GM18868 (cell line): ENCODE results near the gene AP4E1.
"Not testable (repeated sequence)": the region's sequence is repeated elsewhere in the genome, so short reads cannot be mapped to it uniquely, and the experiment has no call there.

Source experiments
- ATAC-seq: cut with Tn5 transposase; IDR thresholded peaks from one replicate; pipeline ENCODE4 v1.9.1; 2021; ENCODE audit warnings: mild to moderate bottlenecking, moderate library complexity; ENCODE audit not compliant: unreplicated experiment

The AP4E1 gene

GRCh38 chr15:51011212-51011611, 102.7 kb downstream of the AP4E1 start:
- ATAC-seq = no peak

DNA sequence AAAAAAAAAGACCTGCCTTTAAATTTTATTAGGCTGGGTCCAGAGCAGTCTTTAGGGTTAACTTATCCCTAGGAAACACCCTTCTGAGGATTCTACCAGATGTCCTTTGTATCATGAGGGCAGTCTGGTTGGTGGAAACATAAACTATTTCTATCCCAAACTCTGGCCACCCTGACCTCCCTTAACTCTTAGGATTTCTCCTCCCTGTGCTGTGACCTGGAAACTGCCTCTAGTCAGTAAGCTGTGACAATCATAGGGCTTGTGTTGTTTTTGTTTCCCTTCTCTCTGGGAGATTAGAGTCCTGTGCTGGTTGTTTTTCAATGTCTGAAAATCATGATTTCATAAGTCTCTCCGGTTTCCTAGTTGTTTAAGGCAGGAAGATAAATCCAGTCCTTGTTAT, 108.1 kb downstream of the AP4E1 start:
- ATAC-seq = no peak

DNA sequence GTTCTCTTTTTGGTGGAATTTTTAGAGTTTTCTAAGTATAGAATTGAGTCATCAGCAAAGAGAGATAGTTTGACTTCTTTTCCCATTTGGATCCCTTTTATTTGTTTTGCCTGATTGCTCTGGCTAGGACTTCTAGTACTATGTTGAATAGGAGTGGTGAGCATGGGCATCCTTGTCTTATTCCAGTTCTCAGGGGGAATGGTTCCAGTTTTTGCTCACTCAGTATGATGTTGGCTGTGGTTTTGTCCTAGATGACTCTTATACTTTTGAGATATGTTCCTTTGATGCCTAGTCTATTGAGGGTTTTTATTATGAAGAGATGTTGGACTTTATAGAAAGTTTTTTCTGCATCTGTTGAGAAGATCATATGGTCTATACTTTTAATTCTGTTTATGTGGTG, 113.7 kb downstream of the AP4E1 start:
- no peak for ATAC-seq

- ATAC-seq = no peak
These were observed 115.0 kb downstream of the AP4E1 start for GRCh38 chr15:51023499-51023898.

DNA sequence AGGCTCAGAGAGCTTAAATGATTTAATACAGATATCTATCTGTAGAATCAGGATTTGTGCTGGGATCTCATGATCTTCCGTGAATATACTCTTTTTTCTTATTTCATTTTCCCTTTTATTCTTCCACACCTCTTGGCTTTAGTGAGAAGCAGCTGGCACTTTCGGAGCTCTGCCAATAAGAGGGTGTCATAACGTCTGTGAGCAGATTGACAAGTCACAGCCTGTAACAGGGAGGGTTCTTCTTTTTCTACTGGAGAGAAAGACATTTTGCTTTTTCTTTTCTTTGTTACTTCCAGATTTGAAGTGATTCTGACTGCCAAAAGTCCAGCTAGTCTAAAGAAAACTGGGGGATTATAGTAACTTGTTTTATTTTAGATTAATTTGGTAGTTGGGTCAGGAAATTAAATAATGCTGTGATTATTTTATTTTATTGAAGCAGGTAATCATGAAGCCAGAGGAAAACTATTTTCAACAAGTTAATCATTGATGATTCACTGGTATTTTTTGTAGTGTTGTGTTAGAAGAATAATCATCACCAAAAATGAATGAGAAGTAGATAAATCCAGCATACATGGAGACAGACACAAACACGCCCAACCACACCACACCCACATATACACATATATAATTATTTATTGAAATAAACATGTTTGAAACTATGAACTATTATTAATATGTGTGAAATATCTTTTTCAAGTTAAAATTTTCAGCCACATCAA, 116.4 kb downstream of the AP4E1 start:
- ATAC-seq = no peak

GRCh38 chr15:51025454-51025846, 117.0 kb downstream of the AP4E1 start:
- no peak for ATAC-seq

- ATAC-seq = no peak
These were observed 122.3 kb downstream of the AP4E1 start for GRCh38 chr15:51030649-51031316.

- not testable (repeated sequence) for ATAC-seq
These were observed 129.0 kb downstream of the AP4E1 start for GRCh38 chr15:51037474-51037873.

DNA sequence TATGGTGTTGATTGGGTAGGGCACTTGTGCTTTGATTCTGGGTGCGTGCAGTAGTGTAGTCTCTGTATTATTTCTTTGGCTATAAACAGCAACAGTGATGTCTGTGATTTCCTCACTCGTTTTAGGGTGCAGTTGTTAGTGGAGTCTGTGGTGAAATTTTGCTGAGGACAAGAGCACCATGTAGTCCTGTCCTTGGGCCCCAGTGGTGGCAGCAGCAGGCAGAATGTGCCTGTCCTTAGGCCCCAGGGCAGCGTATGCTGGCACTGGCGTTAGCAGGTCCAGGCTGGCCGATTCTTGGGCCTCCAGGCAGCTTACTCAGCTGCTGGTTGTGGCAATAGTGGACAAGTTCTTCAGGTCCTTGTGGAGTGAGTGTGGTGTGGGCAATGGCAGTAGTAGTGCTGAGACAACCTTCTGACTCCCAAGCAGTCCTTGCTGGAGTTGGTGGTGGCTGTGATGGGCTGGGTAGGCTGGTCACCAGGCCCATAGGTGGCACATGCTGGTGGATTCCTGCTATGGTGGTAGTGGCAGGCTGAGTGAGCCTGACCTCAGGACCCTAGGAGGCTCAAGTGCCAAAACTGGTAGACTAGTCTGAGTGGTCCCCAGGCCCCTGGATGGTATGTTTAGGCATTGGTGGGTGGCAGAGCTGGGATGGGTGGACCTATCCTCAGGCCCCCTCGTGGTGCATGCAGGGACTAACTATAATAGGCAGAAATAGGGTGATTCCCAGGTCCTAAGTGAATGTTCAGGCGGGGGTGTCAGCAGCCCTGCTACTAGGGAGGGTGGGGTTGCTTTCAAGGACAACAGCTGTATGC, 129.9 kb downstream of the AP4E1 start:
- no peak for ATAC-seq

DNA sequence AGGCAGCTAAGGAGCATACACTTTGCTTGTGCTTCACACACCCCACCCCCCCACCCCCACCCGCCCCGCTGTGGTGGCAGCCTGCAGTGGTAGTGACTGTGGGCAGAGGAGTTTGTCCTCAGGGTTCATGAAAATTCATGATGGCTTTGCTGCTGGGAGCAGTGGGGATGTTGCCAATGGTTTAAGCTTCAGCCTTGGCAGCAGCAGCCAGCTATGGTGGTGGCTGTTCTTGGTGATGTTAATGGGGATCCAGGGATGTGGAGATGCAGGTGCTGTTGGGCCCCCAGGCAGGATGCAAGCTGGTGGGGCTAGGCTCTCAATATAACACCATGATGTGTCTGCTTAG, 130.5 kb downstream of the AP4E1 start:
- no peak for ATAC-seq

DNA sequence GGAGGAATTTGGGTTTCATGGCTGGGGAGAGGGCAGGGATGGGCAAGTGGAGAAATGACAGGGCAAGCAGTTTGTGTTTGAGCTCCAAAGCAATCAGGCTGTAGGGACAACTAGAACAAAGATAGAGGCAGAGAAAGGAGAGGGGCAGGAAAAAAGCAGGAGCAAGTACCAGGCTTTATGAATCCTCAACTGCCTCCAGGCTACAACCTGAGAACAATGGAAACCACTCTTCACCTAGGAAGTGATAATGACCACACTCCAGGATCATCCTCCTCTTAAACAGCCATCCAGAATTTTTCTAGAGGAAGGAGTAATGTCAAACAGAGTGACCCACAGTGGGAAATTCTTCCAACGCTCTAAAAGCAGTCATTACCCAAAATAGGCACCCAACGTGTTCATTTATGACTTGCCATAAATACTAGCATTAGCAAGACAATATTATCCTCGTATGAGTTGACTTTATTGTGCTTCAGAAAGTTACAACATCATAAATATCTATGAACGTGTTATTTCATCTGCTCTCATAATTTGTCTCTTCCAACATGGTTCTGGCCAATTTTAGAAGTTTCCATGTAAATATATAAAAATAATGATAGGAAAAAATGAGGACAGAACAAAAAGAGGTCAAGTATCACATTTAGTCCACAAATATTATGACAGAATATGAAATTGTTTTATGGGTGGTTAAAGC, 135.7 kb downstream of the AP4E1 start:
- ATAC-seq = no peak

DNA sequence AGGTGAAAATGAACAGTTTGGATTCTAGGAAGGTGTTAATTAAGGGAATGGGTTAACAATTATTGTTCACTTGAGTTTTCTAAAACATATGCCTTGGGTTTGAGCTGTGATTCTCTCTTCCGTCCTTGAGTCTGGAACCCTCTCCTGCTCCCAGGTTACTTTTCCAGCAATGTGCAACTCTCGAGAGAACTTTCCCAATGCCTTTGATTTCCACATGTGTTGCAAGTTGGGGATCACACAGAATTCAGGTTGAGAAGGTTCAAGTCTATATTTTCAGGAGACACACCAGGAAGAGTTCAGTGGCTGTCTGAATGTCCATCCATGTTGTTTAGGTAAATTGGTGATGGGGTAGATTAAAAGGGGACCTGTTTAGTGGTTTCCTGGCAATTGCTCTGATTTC, 137.5 kb downstream of the AP4E1 start:
- ATAC-seq = no peak

DNA sequence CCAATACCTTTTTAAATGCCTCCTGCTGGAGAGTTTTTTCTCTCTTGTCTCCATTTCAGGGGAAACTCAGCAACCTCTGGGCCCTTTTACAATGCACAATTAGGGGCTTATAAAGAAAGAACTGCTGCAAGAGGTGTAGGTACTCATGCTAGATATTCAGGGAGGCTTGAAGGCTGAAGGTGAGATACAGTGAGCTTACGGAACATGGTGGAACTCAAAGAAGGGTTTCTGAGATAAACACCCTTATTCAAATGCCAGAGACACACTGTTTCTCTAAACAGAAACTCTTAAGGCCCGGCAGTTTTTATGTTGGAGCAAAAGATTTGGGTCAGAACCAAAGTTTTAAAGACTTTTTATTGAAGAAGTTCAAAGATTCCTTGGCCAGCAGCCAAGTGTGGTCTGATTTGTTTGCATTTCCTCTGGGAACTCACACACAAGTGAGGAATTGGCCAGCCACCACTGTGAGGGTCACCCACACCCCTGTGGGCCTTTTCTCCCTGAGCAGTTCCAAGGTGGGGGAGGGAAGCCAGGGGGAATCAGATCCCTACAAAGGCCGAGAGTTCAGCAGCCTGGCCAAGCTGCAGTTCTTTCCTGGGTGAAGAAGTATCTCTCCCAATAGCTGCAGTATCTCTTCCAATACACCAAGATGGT, 138.4 kb downstream of the AP4E1 start:
- ATAC-seq = no peak

GRCh38 chr15:51048308-51048707, 139.8 kb downstream of the AP4E1 start:
- no peak for ATAC-seq

GRCh38 chr15:51049081-51049480, 140.6 kb downstream of the AP4E1 start:
- ATAC-seq = no peak

DNA sequence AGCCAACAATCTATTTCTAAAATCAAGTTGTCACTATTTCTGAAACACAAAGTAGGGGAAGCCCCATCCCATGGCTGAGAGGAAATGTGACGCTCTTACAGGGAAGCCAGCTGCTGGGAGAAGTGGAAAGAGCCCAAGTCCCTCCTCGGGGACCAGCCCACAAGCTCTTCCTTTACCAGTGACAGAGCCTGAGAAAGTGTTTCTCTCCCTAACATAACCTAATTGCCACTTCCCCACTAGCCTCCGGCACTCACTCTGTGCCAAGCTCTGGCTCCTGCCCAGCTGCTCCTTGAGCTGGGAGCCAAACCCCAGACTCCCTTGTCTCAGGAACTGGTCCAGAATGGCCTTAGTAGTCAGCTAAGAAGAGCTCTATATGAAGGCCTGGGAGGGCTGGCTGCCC, 143.3 kb downstream of the AP4E1 start:
- no peak for ATAC-seq

GRCh38 chr15:51053571-51053970, 145.1 kb downstream of the AP4E1 start:
- ATAC-seq = no peak

DNA sequence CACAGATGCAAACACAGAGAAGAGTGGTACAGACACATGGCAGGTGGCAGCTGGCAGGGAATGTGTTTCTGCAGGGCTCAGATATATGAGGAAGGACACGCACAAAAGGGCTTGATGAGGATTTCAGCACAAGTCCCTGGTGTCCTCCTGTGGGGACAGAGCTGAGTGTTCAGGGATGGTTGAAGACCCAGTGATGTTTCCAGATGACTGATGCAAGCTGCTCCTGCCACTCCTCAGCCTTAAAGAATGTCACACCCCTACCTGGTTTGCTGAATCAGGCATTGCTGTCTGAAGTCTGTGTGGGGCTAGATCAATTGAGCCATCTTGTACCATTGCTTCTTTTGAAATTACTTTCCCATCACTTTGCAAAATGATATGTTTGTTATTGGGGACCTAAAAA, 146.1 kb downstream of the AP4E1 start:
- no peak for ATAC-seq
